Esophagus mucosa (tissue), 1 donor: ENCODE data around the gene NT5DC1. TPM values are rescaled to one million over a fixed set of nuclear protein-coding genes. Genes with fewer than 3 reads are reported as not detected.
A peak's percentile ranks its signal among the peaks of the same experiment; 100 is the strongest.

Experiments used
- ATAC-seq: fragments of 200-7000 bp; cut with Tn5 transposase; one replicate; pipeline ENCODE4 v1.9.1; 2020
- total RNA-seq: library from RNA; stranded (reverse); gene quantifications from one replicate; pipeline ENCODE4 v1.2.4, GENCODE V29; 2023
- donor health status: DM: yes; HTN: yes; CAD: no.

The NT5DC1 gene
- total RNA-seq, 1 donor from 2014 or later = 42.4 TPM

- ATAC-seq = no peak
These were observed 147.9 kb downstream of the NT5DC1 start for GRCh38 chr6:116248577-116248976.

DNA sequence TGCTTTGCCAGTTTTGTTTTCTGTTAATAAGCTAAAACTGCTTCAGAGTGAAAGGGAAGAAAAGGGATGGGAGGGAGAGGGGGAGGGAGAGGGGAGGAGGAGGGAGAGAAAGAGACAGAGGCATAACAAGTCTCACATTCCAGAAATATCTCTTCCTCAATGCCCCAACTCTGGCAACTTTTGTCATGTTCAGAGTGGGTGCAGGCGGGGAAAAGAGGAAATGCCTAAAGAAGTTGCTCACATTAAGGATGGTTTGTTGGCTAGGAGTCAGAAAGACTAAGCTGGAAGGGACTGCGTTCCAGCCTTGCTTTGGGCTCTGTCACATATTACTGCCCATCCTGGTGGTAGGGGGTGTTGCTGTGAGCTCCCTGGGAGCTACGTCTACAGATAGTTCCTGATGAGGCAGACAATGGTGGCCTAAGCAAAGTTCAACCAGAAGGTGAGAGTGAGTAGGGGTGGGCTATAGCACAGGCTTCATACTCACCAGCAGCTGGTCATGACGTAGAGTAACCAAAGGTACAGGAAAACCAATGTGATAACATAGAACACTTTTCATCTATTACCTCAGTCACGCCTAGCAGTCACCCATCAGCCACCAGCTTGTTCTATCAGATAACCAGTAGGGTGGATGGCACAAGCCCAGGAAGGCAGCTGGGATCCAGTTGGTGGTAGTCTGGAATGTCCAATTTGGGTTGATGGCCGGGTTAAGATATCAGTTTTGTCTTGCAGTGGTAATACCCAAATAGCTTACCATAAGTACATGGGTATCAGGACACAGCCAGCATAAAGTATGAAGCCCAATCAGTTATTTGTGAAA is 151.1 kb downstream of the NT5DC1 start:
- no peak for ATAC-seq

- ATAC-seq = no peak
These were observed 152.5 kb downstream of the NT5DC1 start for GRCh38 chr6:116253188-116253504.

GRCh38 chr6:116253505-116254296 is 153.0 kb downstream of the NT5DC1 start, which contains the start of gene TSPYL4:
TSS of gene TSPYL4 (minus strand) at chr6:116254075. CDS start at chr6:116254008, 67 bp downstream.
- ATAC-seq = peak; percentile 99

GRCh38 chr6:116254297-116255056 is 153.8 kb downstream of the NT5DC1 start:
- ATAC-seq = no peak

DNA sequence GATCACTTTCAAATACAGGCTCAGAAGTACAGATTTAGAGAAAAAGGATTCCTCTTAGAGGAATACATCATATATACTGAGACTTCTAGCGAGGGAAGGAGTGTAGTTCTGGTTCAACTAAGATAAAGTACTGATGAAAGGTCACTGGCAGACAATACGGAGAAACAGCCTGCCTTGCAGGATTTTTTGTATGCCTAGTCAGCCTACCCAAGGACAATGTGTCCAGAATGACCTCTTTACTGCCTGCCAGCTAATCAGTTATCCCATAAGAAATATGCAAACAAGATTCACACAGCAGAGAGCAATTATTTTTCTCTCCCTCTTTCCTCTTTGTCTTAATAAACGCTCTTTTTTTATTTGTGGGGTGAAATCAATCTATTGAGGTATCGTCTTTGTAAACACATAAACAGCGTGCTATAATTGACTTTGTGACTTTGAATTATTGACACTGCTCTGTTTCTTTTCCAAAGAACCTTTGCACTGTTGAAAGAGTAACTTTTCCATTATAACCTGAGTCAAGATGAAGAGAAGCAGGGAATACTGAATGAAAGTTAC is 154.7 kb downstream of the NT5DC1 start:
- peak; percentile 26 for ATAC-seq

- ATAC-seq = no peak
These were observed 156.0 kb downstream of the NT5DC1 start for GRCh38 chr6:116256694-116257093.

GRCh38 chr6:116258520-116258919 is 157.9 kb downstream of the NT5DC1 start:
- ATAC-seq = no peak

- ATAC-seq = no peak
These were observed 162.7 kb downstream of the NT5DC1 start for GRCh38 chr6:116263353-116263752.

- peak; percentile 100 for ATAC-seq
These were observed 164.6 kb downstream of the NT5DC1 start for GRCh38 chr6:116265041-116265829.

- ATAC-seq = no peak
These were observed 166.2 kb downstream of the NT5DC1 start for GRCh38 chr6:116266803-116267202.

- no peak for ATAC-seq
These were observed 167.4 kb downstream of the NT5DC1 start for GRCh38 chr6:116267836-116268588.

GRCh38 chr6:116268589-116269293 is 168.1 kb downstream of the NT5DC1 start:
- peak; percentile 66 for ATAC-seq

DNA sequence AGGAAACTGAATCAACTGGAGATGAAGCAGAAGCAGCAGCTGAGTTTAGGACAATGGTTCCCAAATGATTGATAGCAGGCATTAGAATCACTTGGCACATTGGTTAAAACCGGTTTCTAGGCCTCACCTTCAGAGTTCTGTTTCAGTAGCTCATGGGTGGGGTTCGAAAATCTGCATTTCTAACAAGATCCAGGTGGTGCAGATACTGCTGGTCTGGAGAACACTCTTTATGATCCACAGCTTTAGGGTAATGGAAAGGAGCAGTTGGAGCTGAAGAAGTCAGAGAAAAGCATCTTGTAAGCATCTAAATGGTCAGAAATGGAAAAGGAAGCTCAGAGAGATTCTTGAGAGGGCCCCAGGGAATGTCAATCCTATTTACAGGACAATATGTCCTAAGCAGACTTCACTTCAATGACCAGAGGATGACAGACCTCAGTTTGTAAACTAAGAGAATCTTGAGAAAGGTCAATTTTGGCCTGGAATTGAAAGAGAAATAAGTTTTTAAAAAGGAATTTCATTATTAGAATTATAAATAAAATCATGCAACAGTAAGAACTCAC is 170.6 kb downstream of the NT5DC1 start:
- no peak for ATAC-seq

GRCh38 chr6:116277124-116277523 is 176.5 kb downstream of the NT5DC1 start:
- ATAC-seq = no peak

GRCh38 chr6:116278481-116278829 is 177.8 kb downstream of the NT5DC1 start:
- ATAC-seq = no peak

DNA sequence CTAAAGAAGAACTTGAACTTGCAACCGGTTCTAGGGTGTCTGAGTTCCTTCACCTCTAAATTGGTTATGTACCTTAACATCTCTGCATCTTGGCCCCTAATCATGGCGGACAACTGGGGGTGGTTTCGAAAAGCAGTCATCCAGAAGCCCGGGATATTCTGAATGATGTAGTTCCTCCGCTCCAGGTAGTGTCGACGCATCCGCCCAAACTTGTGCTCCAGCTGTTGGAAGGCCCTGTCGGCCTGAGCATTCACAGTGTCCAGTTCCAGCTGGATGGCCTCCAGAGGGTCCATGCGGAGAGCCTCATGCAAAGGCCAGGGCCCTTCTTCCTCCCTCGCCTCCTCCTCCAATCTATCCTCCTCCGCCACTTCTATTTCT is 178.2 kb downstream of the NT5DC1 start:
- peak; percentile 23 for ATAC-seq

DNA sequence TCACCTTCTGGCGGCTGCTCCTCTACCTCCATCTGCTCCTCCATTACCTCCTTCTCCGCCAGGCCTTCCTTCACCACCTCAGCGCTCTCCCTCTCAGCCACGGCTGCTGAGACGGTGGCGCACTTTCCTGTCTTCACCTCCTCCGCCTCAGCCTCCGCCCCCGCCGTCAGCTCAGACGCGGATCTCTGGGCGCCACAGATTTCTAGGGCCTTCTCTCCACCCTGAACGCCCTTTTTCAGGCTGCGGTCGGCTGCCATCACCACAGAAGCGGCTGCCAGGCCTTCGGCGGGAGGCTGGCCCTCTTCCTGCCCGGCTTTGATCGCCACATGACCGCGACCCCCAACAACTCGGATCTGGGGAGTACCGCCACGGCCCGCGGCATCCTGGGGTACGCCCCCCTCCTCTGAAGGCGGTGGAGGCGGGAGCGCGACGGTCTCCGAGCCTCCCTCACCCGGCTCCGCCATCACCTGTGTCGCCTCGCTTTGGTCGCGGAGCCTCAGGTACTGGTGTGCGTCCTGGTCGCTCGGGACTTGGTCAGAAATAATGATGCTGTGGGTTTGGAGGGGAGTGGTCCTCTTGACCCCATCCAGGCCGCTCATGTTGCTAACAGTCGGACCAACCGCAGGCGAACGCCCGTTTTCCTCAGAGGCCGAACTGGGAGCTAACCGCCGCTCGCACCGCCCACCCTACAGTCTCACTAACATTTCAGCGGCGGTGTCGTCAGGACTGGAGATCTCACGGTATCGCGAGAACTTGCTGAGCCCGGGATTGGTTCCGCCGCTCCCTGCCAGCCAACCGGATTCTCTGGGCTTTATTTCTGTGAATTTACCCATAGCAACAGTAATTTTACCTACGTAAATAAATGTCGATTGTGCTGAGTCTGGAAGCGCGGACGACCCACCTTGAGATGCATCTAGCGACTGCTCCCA is 178.8 kb downstream of the NT5DC1 start, which contains the start of gene TSPYL1:
Gene TSPYL1 (minus strand): TSS at position 699 of the 929 bp plus-strand sequence. CDS start 100 bp downstream, at position 599.
- ATAC-seq = peak; percentile 98
